Measurements from ENCODE around the gene ZNF333.

GRCh38 chr19:14718522-14719116, 28.8 kb downstream of the ZNF333 start:
- TF ChIP-seq CTCF (IDR thresholded peaks at IDR 0.05) (no peak), POLR2A (IDR thresholded peaks at IDR 0.05) (no peak)

Data from ovary (tissue), 3 donors.